Fibroblast of lung (primary cell): Measurements from ENCODE around the gene MIOX. TPM values are rescaled to one million over a fixed set of nuclear protein-coding genes. Genes with fewer than 3 reads are reported as not detected.

Experiments
- DNase-seq, 2 donors: peaks; one replicate each; pipeline versions ENCODE4 v3.0.0 to v3.0.0-alpha.2; 2010; ENCODE audit warnings: low read depth in 2 of 2
- H2AFZ ChIP-seq: 2 replicates; pipeline ENCODE4 v1.5.1; 2012; ENCODE audit warnings: low read length, control low read depth, inconsistent platforms
- H3K27ac ChIP-seq: 2 replicates; pipeline ENCODE4 v1.5.1; 2011; ENCODE audit warnings: low read length, control low read depth; ENCODE audit not compliant: insufficient read depth
- H3K27me3 ChIP-seq: 2 replicates; pipeline ENCODE4 v1.5.1; 2011; ENCODE audit warnings: mild to moderate bottlenecking, low read length; ENCODE audit not compliant: control insufficient read depth, insufficient read depth
- H3K36me3 ChIP-seq: 2 replicates; pipeline ENCODE4 v1.5.1; 2011; ENCODE audit warnings: low read length; ENCODE audit not compliant: control insufficient read depth, insufficient read depth
- H3K4me1 ChIP-seq: 2 replicates; pipeline ENCODE4 v1.5.1; 2011; ENCODE audit warnings: low read length; ENCODE audit not compliant: control insufficient read depth, insufficient read depth; ENCODE audit errors: extremely low read depth
- H3K4me2 ChIP-seq: 2 replicates; pipeline ENCODE4 v1.5.1; 2011; ENCODE audit warnings: low read length, control low read depth; ENCODE audit not compliant: insufficient read depth; ENCODE audit errors: extremely low read depth
- H3K4me3 ChIP-seq, 4 experiments: fragments of 200-600 bp in 1 of 4; sonication (generic) in 1 of 4; replicated peaks in 1 of 4; 2 replicates each; pipeline ENCODE4 v1.5.1; 2011 to 2016; ENCODE audit warnings: low read length in 4 of 4, low read depth in 3 of 4, mild to moderate bottlenecking in 3 of 4, control low read depth in 2 of 4, inconsistent platforms in 1 of 4, mixed read lengths in 1 of 4; ENCODE audit not compliant: insufficient read depth in 1 of 4; ENCODE audit errors: control extremely low read depth in 1 of 4
- H3K79me2 ChIP-seq: 2 replicates; pipeline ENCODE4 v1.5.1; 2012; ENCODE audit warnings: mild to moderate bottlenecking, low read length, inconsistent platforms; ENCODE audit not compliant: control insufficient read depth, insufficient read depth
- H3K9ac ChIP-seq: 2 replicates; pipeline ENCODE4 v1.5.1; 2011; ENCODE audit warnings: mild to moderate bottlenecking, low read length, control low read depth; ENCODE audit not compliant: insufficient read depth
- H3K9me3 ChIP-seq: 2 replicates; pipeline ENCODE4 v1.5.1; 2012; ENCODE audit warnings: low read depth, low read length; ENCODE audit not compliant: control insufficient read depth, insufficient read depth
- H4K20me1 ChIP-seq: 2 replicates; pipeline ENCODE4 v1.5.1; 2011; ENCODE audit warnings: low read length; ENCODE audit not compliant: control insufficient read depth, insufficient read depth; ENCODE audit errors: extremely low read depth
- EZH2 ChIP-seq: IDR thresholded peaks from 2 replicates; pipeline ENCODE4 v1.5.1; 2012; ENCODE audit warnings: low read length, control low read depth, mild to moderate bottlenecking; ENCODE audit errors: missing control alignments
- polyA plus RNA-seq, 2 donors: library from polyadenylated mRNA; depleted of rRNA in 1 of 2; stranded (reverse) in 1 of 2; unstranded in 1 of 2; fragments of >200 nt; gene quantifications; 2 replicates each; pipeline ENCODE4 v1.2.1, GENCODE V29; 2011 to 2012; ENCODE audit warnings: missing spikeins in 1 of 2
- total RNA-seq: library from RNA; depleted of rRNA; stranded (reverse); fragments of >200 nt; gene quantifications from 2 replicates; pipeline ENCODE4 v1.2.1, GENCODE V29; 2014
- TF ChIP-seq, protein P1 (sequence below), 2 donors: IDR thresholded peaks in 1 of 2; conservative IDR thresholded peaks in 1 of 2; 1 replicate in 1 of 2; 2 replicates in 1 of 2; pipeline ENCODE4 v1.5.1; 2011 to 2012; ENCODE audit warnings: low read length in 2 of 2, control low read depth in 1 of 2, inconsistent platforms in 1 of 2, low read depth in 1 of 2, mild to moderate bottlenecking in 1 of 2

The MIOX gene
- total and polyA plus RNA-seq, 2 donors (not counting 1 experiment from before 2014, with no cell fraction given), result 0.06 to 0.17 TPM

DNA sequence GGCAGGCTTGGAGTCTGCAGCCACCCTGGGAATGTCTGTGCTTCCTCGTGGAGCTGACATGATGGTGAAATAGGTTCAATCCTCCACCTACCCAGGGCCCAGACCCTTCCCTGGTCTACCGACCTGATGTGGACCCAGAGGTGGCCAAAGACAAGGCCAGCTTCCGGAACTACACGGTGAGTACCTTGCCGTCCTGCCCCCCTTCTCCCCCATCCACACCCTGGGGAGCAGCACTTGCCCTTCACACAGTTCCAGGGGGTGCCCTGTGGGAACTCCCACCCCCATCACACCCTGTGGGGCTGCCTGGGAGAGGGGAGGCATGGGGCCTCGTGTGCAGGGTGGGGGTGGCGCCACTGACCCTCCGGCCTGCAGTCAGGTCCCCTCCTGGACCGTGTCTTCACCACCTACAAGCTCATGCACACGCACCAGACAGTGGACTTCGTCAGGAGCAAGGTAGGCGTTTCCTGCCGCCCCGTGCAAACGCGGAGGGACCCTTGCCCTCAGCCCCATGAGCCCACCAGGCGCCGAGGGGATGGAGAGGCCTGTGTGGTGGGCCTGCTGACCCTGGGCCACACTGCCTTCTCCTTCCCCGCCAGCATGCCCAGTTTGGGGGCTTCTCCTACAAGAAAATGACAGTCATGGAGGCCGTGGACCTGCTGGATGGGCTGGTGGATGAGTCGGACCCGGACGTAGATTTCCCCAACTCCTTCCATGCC, 789 bp downstream of the MIOX start:
- no peak overlapping the region for H3K27ac ChIP-seq
- no peak for DNase-seq
- no peak overlapping the region for H3K4me2 ChIP-seq

DNA sequence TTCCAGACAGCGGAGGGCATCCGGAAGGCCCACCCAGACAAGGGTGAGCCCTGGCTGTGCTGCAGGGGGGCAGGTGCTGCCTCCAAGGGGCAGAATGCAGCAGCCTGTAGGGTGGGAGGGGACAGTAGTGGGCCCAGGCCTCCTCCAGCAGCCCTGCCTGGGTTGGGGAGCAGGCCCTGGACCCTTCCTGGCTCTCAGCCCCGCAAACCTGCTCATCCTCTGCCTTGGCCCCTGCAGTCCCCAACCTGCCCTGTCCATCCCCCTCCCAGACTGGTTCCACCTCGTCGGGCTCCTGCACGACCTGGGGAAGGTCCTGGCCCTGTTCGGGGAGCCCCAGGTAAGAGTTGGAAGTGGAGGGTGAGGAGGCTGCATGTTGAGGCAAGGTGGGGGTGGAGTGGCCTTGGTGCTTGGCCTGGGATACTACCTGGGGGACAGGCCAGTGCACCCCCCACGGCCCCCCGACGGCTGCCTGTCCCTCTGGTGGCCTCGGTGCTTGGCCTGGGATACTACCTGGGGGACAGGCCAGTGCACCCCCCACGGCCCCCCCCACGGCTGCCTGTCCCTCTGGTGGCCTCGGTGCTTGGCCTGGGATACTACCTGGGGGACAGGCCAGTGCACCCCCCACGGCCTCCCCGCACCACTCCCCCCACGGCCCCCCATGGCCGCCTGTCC, 1.5 kb downstream of the MIOX start:
- TF ChIP-seq, protein P1, sequence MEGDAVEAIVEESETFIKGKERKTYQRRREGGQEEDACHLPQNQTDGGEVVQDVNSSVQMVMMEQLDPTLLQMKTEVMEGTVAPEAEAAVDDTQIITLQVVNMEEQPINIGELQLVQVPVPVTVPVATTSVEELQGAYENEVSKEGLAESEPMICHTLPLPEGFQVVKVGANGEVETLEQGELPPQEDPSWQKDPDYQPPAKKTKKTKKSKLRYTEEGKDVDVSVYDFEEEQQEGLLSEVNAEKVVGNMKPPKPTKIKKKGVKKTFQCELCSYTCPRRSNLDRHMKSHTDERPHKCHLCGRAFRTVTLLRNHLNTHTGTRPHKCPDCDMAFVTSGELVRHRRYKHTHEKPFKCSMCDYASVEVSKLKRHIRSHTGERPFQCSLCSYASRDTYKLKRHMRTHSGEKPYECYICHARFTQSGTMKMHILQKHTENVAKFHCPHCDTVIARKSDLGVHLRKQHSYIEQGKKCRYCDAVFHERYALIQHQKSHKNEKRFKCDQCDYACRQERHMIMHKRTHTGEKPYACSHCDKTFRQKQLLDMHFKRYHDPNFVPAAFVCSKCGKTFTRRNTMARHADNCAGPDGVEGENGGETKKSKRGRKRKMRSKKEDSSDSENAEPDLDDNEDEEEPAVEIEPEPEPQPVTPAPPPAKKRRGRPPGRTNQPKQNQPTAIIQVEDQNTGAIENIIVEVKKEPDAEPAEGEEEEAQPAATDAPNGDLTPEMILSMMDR (conservative IDR thresholded peaks at IDR 0.05 in 1 of 2, IDR thresholded peaks at IDR 0.05 in 1 of 2; ENCODE audit: low read depth in 1 of 2, low read length in 2 of 2), result no peak
- TF ChIP-seq EZH2, result no peak
- Histone ChIP-seq H3K4me2 (no peak overlapping the region), H3K79me2 (no peaks in the 10 kb centered on the region), H3K4me3 (no peak overlapping the region), H3K4me1 (no peaks in the 10 kb centered on the region), H3K9ac (no peak overlapping the region), H4K20me1 (no peaks in the 10 kb centered on the region), H3K27me3 (peaks cover 5% of the 10 kb centered on the region), H2AFZ (no peak overlapping the region), H3K9me3 (no peaks in the 10 kb centered on the region), H3K36me3 (no peaks in the 10 kb centered on the region), H3K27ac (no peak overlapping the region)
- no peak for DNase-seq

More for the DNA sequence above, 789 bp downstream of the MIOX start:
- Histone ChIP-seq H2AFZ (no peak overlapping the region), H3K27me3 (peaks cover 11% of the 10 kb centered on the region), H3K9me3 (no peaks in the 10 kb centered on the region), H3K4me3 (no peak overlapping the region), H3K79me2 (no peaks in the 10 kb centered on the region), H3K36me3 (no peaks in the 10 kb centered on the region), H4K20me1 (no peaks in the 10 kb centered on the region), H3K9ac (no peak overlapping the region), H3K4me1 (no peaks in the 10 kb centered on the region)
- TF ChIP-seq EZH2, result peak; percentile 2
- TF ChIP-seq, protein P1 (conservative IDR thresholded peaks at IDR 0.05 in 1 of 2, IDR thresholded peaks at IDR 0.05 in 1 of 2; ENCODE audit: low read depth in 1 of 2, low read length in 2 of 2), result no peak

DNA sequence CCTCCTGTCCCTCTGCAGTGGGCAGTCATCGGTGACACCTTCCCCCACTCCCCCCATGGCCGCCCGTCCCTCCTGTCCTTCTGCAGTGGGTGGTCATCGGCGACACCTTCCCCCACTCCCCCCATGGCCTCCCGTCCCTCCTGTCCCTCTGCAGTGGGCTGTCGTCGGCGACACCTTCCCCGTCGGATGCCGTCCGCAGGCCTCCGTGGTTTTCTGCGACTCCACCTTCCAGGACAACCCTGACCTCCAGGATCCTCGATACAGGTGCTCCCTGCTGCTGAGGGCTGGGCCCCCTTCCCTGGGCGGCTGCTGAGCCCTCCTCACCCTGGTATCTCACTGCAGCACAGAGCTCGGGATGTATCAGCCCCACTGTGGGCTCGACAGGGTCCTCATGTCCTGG, 2.2 kb downstream of the MIOX start:
- Histone ChIP-seq H3K4me2 (no peak overlapping the region), H3K36me3 (no peaks in the 10 kb centered on the region), H3K4me3 (no peak overlapping the region), H4K20me1 (no peaks in the 10 kb centered on the region), H3K4me1 (no peaks in the 10 kb centered on the region), H3K9me3 (no peaks in the 10 kb centered on the region), H2AFZ (no peak overlapping the region), H3K27me3 (no peaks in the 10 kb centered on the region), H3K9ac (no peak overlapping the region), H3K79me2 (no peaks in the 10 kb centered on the region), H3K27ac (no peak overlapping the region)
- DNase-seq, result no peak
- TF ChIP-seq, protein P1 (conservative IDR thresholded peaks at IDR 0.05 in 1 of 2, IDR thresholded peaks at IDR 0.05 in 1 of 2; ENCODE audit: low read depth in 1 of 2, low read length in 2 of 2), result no peak
